Activated CD8-positive, alpha-beta T cell treated with anti-CD3 and anti-CD28 coated beads for 36 hours (primary cell): ENCODE data around the gene VCAN. TPM values are rescaled to one million over a fixed set of nuclear protein-coding genes. Genes with fewer than 3 reads are reported as not detected.

Experiments used
- ATAC-seq: fragments of 200-7000 bp; cut with Tn5 transposase; one replicate; pipeline ENCODE4 v1.10.0; 2021; ENCODE audit warnings: mild to moderate bottlenecking, moderate library complexity
- CTCF ChIA-PET: fragments of 350-600 bp; sonication (Branson Sonifier 250); formaldehyde crosslinking; loops from one replicate; lab custom pipeline; 2021; ENCODE audit warnings: antibody characterized with exemption; lab: Charles Lee
- POLR2A ChIA-PET: fragments of 350-600 bp; sonication (Branson Sonifier 250); formaldehyde crosslinking; loops from one replicate; lab custom pipeline; 2021; ENCODE audit warnings: antibody characterized with exemption; lab: Charles Lee
- DNase-seq: peaks from one replicate; pipeline ENCODE4 v3.0.0-alpha.2; 2020
- H3K27ac Mint-ChIP-seq: one replicate; pipeline ENCODE4 v1.8.0; 2021; ENCODE audit warnings: mild to moderate bottlenecking, mixed read lengths
- H3K27me3 Mint-ChIP-seq: one replicate; pipeline ENCODE4 v1.8.0; 2021; ENCODE audit warnings: mixed read lengths
- H3K36me3 Mint-ChIP-seq: one replicate; pipeline ENCODE4 v1.8.0; 2021; ENCODE audit warnings: low read depth, mixed read lengths
- H3K4me1 Mint-ChIP-seq: one replicate; pipeline ENCODE4 v1.8.0; 2021; ENCODE audit warnings: low read depth, mixed read lengths
- H3K4me3 Mint-ChIP-seq: one replicate; pipeline ENCODE4 v1.8.0; 2021; ENCODE audit warnings: mild to moderate bottlenecking, moderate library complexity, mixed read lengths
- H3K9me3 Mint-ChIP-seq: one replicate; pipeline ENCODE4 v1.8.0; 2021; ENCODE audit warnings: mixed read lengths
- CTCF ChIP-seq: fragments of 200-600 bp; IDR thresholded peaks from one replicate; pipeline ENCODE4 v1.8.0; 2022; ENCODE audit warnings: antibody characterized with exemption, mild to moderate bottlenecking
- intact Hi-C: fragments of 100-400 bp; cut with micrococcal nuclease; formaldehyde crosslinking; loops from one replicate; pipeline ENCODE4 v1.10.0; 2022
- total RNA-seq, 2 experiments: library from RNA; stranded (reverse); gene quantifications; one replicate each; pipeline ENCODE4 v1.2.3, GENCODE V29; 2021

Gene VCAN
- total RNA-seq, 2 experiments from 2014 or later = not detected

GRCh38 chr5:83447533-83447932, 24.0 kb upstream of the VCAN start:
- DNase-seq = no peak
- peaks cover 2% of the 10 kb centered on the region for H3K9me3 Mint-ChIP-seq
- ATAC-seq = no peak

GRCh38 chr5:83450183-83450966, 21.2 kb upstream of the VCAN start:
- ChIA-PET CTCF (no interaction called here), POLR2A (no interaction called here)
- Mint-ChIP-seq H3K27me3 (no peaks in the 10 kb centered on the region), H3K27ac (no peak overlapping the region), H3K36me3 (no peaks in the 10 kb centered on the region), H3K9me3 (peaks cover 21% of the 10 kb centered on the region), H3K4me3 (no peak overlapping the region), H3K4me1 (no peaks in the 10 kb centered on the region)
- TF ChIP-seq CTCF = no peak
- DNase-seq = no peak
- intact Hi-C loops = no loop called here
- ATAC-seq = no peak

More at GRCh38 chr5:83447533-83447932, 24.0 kb upstream of the VCAN start:
- intact Hi-C loops = no loop called here
- ChIA-PET POLR2A (interaction anchor here (0.9 kb wide), 1 partner anchor 34 kb away, joined by 3 read pairs; no protein-coding TSS in a partner anchor), CTCF (no interaction called here)
- Mint-ChIP-seq H3K27ac (no peak overlapping the region), H3K4me1 (no peaks in the 10 kb centered on the region), H3K36me3 (no peaks in the 10 kb centered on the region), H3K27me3 (no peaks in the 10 kb centered on the region), H3K4me3 (no peak overlapping the region)
- no peak for TF ChIP-seq CTCF

GRCh38 chr5:83450967-83451248, 20.6 kb upstream of the VCAN start:
- ChIA-PET CTCF (no interaction called here), POLR2A (no interaction called here)
- DNase-seq = no peak
- Mint-ChIP-seq H3K4me3 (no peak overlapping the region), H3K9me3 (peaks cover 21% of the 10 kb centered on the region), H3K27ac (no peak overlapping the region), H3K27me3 (no peaks in the 10 kb centered on the region), H3K36me3 (no peaks in the 10 kb centered on the region), H3K4me1 (no peaks in the 10 kb centered on the region)
- intact Hi-C loops = no loop called here
- no peak for TF ChIP-seq CTCF
- no peak for ATAC-seq

- no peak for ATAC-seq
- H3K27ac Mint-ChIP-seq = no peak overlapping the region
- no peaks in the 10 kb centered on the region for H3K27me3 Mint-ChIP-seq
- H3K36me3 Mint-ChIP-seq = no peaks in the 10 kb centered on the region
- no peaks in the 10 kb centered on the region for H3K4me1 Mint-ChIP-seq
- peaks cover 25% of the 10 kb centered on the region for H3K9me3 Mint-ChIP-seq
- intact Hi-C loops = no loop called here
- ChIA-PET CTCF (no interaction called here), POLR2A (no interaction called here)
- no peak for TF ChIP-seq CTCF
- H3K4me3 Mint-ChIP-seq = no peak overlapping the region
- no peak for DNase-seq
Observed at GRCh38 chr5:83451955-83452354, 19.6 kb upstream of the VCAN start.

GRCh38 chr5:83453937-83454336, 17.6 kb upstream of the VCAN start:
- intact Hi-C loops = no loop called here
- Mint-ChIP-seq H3K27me3 (no peaks in the 10 kb centered on the region), H3K4me3 (no peak overlapping the region), H3K9me3 (peaks cover 25% of the 10 kb centered on the region), H3K4me1 (no peaks in the 10 kb centered on the region), H3K36me3 (no peaks in the 10 kb centered on the region), H3K27ac (no peak overlapping the region)
- DNase-seq = no peak
- ChIA-PET POLR2A (no interaction called here), CTCF (interaction anchor here (0.9 kb wide), 1 partner anchor 24 kb away, joined by 3 read pairs; no protein-coding TSS in a partner anchor)
- TF ChIP-seq CTCF = no peak
- no peak for ATAC-seq
